CD4-positive, alpha-beta T cell (primary cell): Measurements from ENCODE around the gene AQP5. TPM values are rescaled to one million over a fixed set of nuclear protein-coding genes. Genes with fewer than 3 reads are reported as not detected.

ENCODE experiments used
- ATAC-seq: fragments of 200-7000 bp; cut with Tn5 transposase; one replicate; pipeline ENCODE4 v1.10.0; 2022; ENCODE audit warnings: mild to moderate bottlenecking; ENCODE audit not compliant: poor library complexity
- CTCF ChIA-PET: fragments of 350-600 bp; sonication (Branson Sonifier 250); formaldehyde crosslinking; loops from one replicate; lab custom pipeline; 2021; ENCODE audit warnings: antibody characterized with exemption, inconsistent platforms; lab: Charles Lee
- POLR2A ChIA-PET: fragments of 350-600 bp; sonication (Branson Sonifier 250); formaldehyde crosslinking; loops from one replicate; lab custom pipeline; 2021; ENCODE audit warnings: antibody characterized with exemption, inconsistent platforms; lab: Charles Lee
- DNase-seq, 14 experiments: peaks; one replicate each; pipeline ENCODE4 v3.0.0-alpha.2; 2013 to 2020; ENCODE audit warnings: mixed read lengths in 2 of 14
- H3K27ac ChIP-seq, 2 donors: one replicate each; pipeline versions ENCODE4 v1.5.1 to v1.7.0; 2013; ENCODE audit warnings: low read length in 2 of 2, low read depth in 1 of 2, mild to moderate bottlenecking in 1 of 2
- H3K27me3 ChIP-seq, 2 experiments: 1 replicate in 1 of 2; 2 replicates in 1 of 2; pipeline versions ENCODE4 v1.6.1 to v1.7.0; 2013; ENCODE audit warnings: low read length in 2 of 2, control low read depth in 1 of 2, mild to moderate bottlenecking in 1 of 2, moderate library complexity in 1 of 2; ENCODE audit not compliant: insufficient read depth in 2 of 2, control insufficient read depth in 1 of 2
- H3K36me3 ChIP-seq: one replicate; pipeline ENCODE4 v1.6.1; 2013; ENCODE audit warnings: low read length, control low read depth; ENCODE audit not compliant: insufficient read depth
- H3K4me1 ChIP-seq: one replicate; pipeline ENCODE4 v1.6.1; 2013; ENCODE audit warnings: low read length, control low read depth; ENCODE audit not compliant: insufficient read depth
- H3K4me3 ChIP-seq: one replicate; pipeline ENCODE4 v1.5.1; 2013; ENCODE audit warnings: mild to moderate bottlenecking, low read length, moderate library complexity
- H3K9me3 ChIP-seq, 2 experiments: 1 replicate in 1 of 2; 2 replicates in 1 of 2; pipeline versions ENCODE4 v1.6.1 to v1.7.0; 2013; ENCODE audit warnings: low read length in 2 of 2, mild to moderate bottlenecking in 2 of 2, control low read depth in 1 of 2, moderate library complexity in 1 of 2; ENCODE audit not compliant: control insufficient read depth in 1 of 2, insufficient read depth in 1 of 2
- H3K27ac Mint-ChIP-seq: one replicate; pipeline ENCODE4 v1.8.0; 2020; ENCODE audit warnings: mixed read lengths
- H3K27me3 Mint-ChIP-seq: one replicate; pipeline ENCODE4 v1.8.0; 2021; ENCODE audit warnings: mixed read lengths
- H3K36me3 Mint-ChIP-seq: one replicate; pipeline ENCODE4 v1.8.0; 2021; ENCODE audit warnings: low read depth, mixed read lengths
- H3K4me1 Mint-ChIP-seq: one replicate; pipeline ENCODE4 v1.8.0; 2021; ENCODE audit warnings: low read depth, mixed read lengths
- H3K4me3 Mint-ChIP-seq: one replicate; pipeline ENCODE4 v1.8.0; 2020; ENCODE audit warnings: mild to moderate bottlenecking, mixed read lengths
- H3K9me3 Mint-ChIP-seq: one replicate; pipeline ENCODE4 v1.8.0; 2020; ENCODE audit warnings: mixed read lengths
- intact Hi-C, 2 experiments: fragments of 100-400 bp; cut with DNase I in 1 of 2; cut with micrococcal nuclease in 1 of 2; formaldehyde crosslinking; loops; one replicate each; pipeline versions ENCODE4 v1.15.1 to v1.9.0; 2023 to 2025; cut with DNase I, micrococcal nuclease
- total RNA-seq, 174 experiments: library from RNA in 2 of 174; stranded (reverse) in 2 of 174; gene quantifications; one replicate each; pipeline ENCODE4 v1.2.3 and lab custom pipeline; 2021 to 2026
- TF ChIP-seq, protein P1 (sequence below): fragments of 200-600 bp; IDR thresholded peaks from one replicate; pipeline ENCODE4 v1.8.0; 2022; ENCODE audit warnings: antibody characterized with exemption, mild to moderate bottlenecking

Gene AQP5
- total RNA-seq, 2 experiments from 2014 or later = not detected

GRCh38 chr12:49946497-49946896 lies 15.2 kb upstream of the AQP5 start:
- H3K27ac Mint-ChIP-seq = peak overlapping the region; percentile 86
- ChIA-PET POLR2A (interaction anchor here (1.2 to 1.4 kb wide), 2 partner anchors 14 to 21 kb away, joined by 4 to 6 read pairs; no protein-coding TSS in a partner anchor), CTCF (interaction anchor here (0.9 to 2.4 kb wide), 5 partner anchors 20 to 276 kb away, joined by 3 to 32 read pairs (median 3); partner anchors contain the start of gene COX14)
- no peaks in the 10 kb centered on the region for H3K36me3 ChIP-seq
- TF ChIP-seq, protein P1, sequence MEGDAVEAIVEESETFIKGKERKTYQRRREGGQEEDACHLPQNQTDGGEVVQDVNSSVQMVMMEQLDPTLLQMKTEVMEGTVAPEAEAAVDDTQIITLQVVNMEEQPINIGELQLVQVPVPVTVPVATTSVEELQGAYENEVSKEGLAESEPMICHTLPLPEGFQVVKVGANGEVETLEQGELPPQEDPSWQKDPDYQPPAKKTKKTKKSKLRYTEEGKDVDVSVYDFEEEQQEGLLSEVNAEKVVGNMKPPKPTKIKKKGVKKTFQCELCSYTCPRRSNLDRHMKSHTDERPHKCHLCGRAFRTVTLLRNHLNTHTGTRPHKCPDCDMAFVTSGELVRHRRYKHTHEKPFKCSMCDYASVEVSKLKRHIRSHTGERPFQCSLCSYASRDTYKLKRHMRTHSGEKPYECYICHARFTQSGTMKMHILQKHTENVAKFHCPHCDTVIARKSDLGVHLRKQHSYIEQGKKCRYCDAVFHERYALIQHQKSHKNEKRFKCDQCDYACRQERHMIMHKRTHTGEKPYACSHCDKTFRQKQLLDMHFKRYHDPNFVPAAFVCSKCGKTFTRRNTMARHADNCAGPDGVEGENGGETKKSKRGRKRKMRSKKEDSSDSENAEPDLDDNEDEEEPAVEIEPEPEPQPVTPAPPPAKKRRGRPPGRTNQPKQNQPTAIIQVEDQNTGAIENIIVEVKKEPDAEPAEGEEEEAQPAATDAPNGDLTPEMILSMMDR = no peak
- DNase-seq (no peak), ATAC-seq (no peak)
- H3K27me3 Mint-ChIP-seq = peaks cover 5% of the 10 kb centered on the region
- H3K27me3 ChIP-seq = no peaks in the 10 kb centered on the region
- H3K4me1 Mint-ChIP-seq = peaks cover 30% of the 10 kb centered on the region
- no peaks in the 10 kb centered on the region for H3K9me3 ChIP-seq
- no peak overlapping the region for H3K27ac ChIP-seq
- H3K4me3 Mint-ChIP-seq = peak overlapping the region; percentile 32
- no peaks in the 10 kb centered on the region for H3K36me3 Mint-ChIP-seq
- no peaks in the 10 kb centered on the region for H3K9me3 Mint-ChIP-seq
- H3K4me3 ChIP-seq = no peak overlapping the region
- intact Hi-C loops = no loop called here
- peaks cover 40% of the 10 kb centered on the region for H3K4me1 ChIP-seq

DNA sequence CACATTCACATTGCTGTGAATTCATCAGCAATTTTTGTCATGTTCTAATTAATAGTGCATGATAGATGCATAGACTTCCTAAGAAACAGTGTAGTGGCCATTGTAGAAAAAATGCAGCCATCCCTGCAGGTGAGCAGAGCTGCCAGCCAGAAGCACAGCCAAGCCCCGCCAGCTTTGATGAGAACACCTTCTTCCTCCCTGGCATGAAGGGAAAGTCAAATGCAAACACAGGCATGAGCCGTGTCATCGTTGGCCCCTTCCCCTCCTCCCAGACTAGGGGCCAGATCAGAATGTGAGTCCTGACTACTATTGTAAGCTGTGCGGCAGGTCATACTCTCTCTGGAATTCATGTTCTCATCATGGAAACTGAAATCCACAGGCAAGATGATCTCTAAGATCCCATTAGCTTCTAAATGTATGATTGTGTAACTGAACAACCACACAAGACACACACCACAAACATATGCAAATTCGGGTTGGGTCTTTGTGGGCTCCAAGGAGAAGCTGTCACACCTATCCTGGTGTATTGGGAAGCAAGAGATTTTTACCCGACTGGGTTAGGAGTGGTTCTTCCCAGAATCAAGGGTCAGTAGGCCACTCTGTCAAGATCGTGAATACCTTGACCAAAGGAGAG lies 14.0 kb upstream of the AQP5 start:
- peaks cover 26% of the 10 kb centered on the region for H3K4me1 Mint-ChIP-seq
- no peaks in the 10 kb centered on the region for H3K36me3 ChIP-seq
- intact Hi-C loops = no loop called here
- no peaks in the 10 kb centered on the region for H3K27me3 ChIP-seq
- no peaks in the 10 kb centered on the region for H3K9me3 ChIP-seq
- H3K4me3 Mint-ChIP-seq = no peak overlapping the region
- ChIA-PET CTCF (interaction anchor here (1.8 kb wide), 1 partner anchor 19 kb away, joined by 5 read pairs; no protein-coding TSS in a partner anchor), POLR2A (no interaction called here)
- DNase-seq (no peak), ATAC-seq (no peak)
- no peaks in the 10 kb centered on the region for H3K9me3 Mint-ChIP-seq
- H3K27me3 Mint-ChIP-seq = peaks cover 15% of the 10 kb centered on the region
- H3K27ac Mint-ChIP-seq = no peak overlapping the region
- TF ChIP-seq, protein P1 = no peak
- H3K36me3 Mint-ChIP-seq = no peaks in the 10 kb centered on the region
- H3K27ac ChIP-seq = no peak overlapping the region
- peaks cover 30% of the 10 kb centered on the region for H3K4me1 ChIP-seq
- no peak overlapping the region for H3K4me3 ChIP-seq

DNA sequence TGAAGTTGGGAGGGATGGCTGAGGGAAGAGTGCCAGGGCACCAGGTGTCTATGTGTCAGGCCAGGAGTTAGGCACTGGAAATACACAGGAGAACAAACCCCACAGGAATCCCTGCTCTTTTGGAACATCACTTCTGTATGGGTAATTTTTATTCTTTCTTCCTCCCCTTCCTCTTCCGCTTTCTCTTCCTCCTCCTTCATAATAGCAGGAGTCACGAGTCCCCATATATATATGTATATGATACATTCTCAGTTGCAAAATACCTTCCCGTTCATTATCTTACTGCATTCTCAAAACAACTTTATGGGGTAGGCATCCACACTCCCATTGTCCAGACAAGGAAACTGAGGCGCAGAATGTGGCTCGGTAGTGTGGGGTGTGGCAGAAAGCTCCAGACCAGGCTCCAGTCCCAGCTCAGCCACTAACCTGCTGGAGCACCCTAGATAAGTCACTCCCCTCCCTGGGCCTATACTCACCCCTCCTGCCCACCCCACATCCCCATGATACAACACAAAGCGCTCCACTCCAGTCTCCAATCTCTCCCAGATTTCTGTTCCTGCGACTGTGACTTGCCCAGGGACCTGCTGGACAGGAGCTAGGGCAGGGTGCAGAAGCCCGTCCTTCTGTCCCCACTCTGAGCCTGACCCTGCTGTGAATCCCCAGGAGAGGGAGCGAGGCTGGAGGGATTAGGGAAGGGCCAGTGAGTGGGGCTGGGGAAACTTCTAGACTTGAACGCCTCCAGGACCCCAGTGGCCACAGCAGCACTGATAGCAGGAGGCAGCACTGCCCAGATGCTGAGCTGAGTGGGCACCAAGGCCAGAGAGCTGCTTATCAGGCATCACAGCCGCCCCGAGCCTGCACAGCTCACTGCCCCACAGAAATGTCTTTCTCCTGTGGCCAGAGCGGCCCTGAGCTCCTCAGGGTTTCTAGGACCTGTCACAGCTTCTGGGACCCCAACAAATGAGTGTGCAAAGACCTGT lies 12.5 kb upstream of the AQP5 start:
- no peak for ATAC-seq
- ChIA-PET POLR2A (no interaction called here), CTCF (interaction anchor here (1.8 kb wide), 1 partner anchor 18 kb away, joined by 5 read pairs; no protein-coding TSS in a partner anchor)
- H3K27ac Mint-ChIP-seq = no peak overlapping the region
- no peak overlapping the region for H3K4me3 Mint-ChIP-seq
- intact Hi-C loops = no loop called here
- H3K9me3 Mint-ChIP-seq = no peaks in the 10 kb centered on the region
- H3K36me3 ChIP-seq = no peaks in the 10 kb centered on the region
- peak in 1 of 14 experiments; percentile 4 for DNase-seq
- H3K27me3 Mint-ChIP-seq = peaks cover 29% of the 10 kb centered on the region
- H3K27me3 ChIP-seq = peaks cover 3 to 14% of the 10 kb centered on the region in 2 experiments
- H3K4me3 ChIP-seq = no peak overlapping the region
- H3K9me3 ChIP-seq = no peaks in the 10 kb centered on the region
- H3K4me1 ChIP-seq = peaks cover 16% of the 10 kb centered on the region
- peaks cover 22% of the 10 kb centered on the region for H3K4me1 Mint-ChIP-seq
- TF ChIP-seq, protein P1 = no peak
- H3K36me3 Mint-ChIP-seq = no peaks in the 10 kb centered on the region
- no peak overlapping the region for H3K27ac ChIP-seq
